GM12873 (cell line): ENCODE measurements around the gene LMAN2L.

ENCODE experiments used
- TF ChIP-seq, protein P1 (sequence below): IDR thresholded peaks from 2 replicates; pipeline ENCODE4 v1.5.1; 2012; ENCODE audit warnings: low read depth, mild to moderate bottlenecking, moderate library complexity, low read length, control low read depth; ENCODE audit not compliant: insufficient read depth; ENCODE audit errors: missing control alignments

Gene LMAN2L

DNA sequence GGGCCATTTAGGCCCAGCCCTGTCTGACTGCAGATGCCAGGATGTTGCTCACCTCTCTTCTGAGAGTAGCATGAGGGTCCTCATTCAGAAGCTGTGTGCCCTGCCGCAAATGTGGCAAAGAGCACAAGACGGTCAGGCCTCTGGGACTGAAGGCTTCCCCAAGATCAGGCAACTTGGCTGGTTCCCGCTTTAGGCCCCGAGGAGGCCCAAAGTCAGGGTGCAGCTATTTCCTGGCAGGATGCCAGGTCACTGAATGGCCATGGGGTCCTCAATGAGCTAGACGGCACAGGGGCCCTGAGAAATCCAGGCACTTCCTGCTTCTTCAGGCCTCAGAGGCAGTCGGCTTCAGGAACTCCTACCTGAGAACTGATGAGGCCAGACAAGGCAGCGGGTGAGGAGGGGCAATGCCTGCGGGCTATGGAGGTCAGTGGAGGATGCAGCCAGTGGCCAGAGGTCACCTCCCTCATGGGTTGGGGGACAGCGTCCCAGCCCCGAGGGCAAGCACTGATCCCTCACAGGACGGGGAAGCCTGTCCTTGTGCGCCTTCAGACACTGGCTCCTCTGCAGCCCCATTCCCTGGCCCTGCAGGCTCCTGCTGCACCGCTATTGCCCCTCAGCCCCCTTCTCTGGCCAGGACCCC, 44.9 kb downstream of the LMAN2L start:
- TF ChIP-seq, protein P1, sequence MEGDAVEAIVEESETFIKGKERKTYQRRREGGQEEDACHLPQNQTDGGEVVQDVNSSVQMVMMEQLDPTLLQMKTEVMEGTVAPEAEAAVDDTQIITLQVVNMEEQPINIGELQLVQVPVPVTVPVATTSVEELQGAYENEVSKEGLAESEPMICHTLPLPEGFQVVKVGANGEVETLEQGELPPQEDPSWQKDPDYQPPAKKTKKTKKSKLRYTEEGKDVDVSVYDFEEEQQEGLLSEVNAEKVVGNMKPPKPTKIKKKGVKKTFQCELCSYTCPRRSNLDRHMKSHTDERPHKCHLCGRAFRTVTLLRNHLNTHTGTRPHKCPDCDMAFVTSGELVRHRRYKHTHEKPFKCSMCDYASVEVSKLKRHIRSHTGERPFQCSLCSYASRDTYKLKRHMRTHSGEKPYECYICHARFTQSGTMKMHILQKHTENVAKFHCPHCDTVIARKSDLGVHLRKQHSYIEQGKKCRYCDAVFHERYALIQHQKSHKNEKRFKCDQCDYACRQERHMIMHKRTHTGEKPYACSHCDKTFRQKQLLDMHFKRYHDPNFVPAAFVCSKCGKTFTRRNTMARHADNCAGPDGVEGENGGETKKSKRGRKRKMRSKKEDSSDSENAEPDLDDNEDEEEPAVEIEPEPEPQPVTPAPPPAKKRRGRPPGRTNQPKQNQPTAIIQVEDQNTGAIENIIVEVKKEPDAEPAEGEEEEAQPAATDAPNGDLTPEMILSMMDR, result no peak

DNA sequence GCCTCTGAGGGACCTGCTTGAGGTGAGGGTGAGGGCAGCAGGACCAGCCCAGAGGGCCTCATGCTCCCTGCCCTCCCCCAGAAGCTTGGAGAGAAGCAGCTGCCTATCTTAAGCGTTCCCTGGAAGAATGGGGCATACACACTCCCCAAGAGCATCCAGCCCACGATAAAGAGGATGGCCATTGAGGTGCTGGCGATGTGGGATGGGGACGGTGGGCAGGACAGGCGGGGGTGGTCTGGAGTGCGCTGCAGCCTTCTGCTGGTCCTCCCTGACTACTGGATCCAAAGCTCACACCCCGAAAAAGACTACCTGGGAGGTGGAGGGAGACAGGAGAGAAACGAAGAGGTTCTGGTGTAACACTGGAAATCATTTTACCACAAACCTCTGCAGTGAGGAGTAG, 45.6 kb downstream of the LMAN2L start:
- TF ChIP-seq, protein P1, result no peak

DNA sequence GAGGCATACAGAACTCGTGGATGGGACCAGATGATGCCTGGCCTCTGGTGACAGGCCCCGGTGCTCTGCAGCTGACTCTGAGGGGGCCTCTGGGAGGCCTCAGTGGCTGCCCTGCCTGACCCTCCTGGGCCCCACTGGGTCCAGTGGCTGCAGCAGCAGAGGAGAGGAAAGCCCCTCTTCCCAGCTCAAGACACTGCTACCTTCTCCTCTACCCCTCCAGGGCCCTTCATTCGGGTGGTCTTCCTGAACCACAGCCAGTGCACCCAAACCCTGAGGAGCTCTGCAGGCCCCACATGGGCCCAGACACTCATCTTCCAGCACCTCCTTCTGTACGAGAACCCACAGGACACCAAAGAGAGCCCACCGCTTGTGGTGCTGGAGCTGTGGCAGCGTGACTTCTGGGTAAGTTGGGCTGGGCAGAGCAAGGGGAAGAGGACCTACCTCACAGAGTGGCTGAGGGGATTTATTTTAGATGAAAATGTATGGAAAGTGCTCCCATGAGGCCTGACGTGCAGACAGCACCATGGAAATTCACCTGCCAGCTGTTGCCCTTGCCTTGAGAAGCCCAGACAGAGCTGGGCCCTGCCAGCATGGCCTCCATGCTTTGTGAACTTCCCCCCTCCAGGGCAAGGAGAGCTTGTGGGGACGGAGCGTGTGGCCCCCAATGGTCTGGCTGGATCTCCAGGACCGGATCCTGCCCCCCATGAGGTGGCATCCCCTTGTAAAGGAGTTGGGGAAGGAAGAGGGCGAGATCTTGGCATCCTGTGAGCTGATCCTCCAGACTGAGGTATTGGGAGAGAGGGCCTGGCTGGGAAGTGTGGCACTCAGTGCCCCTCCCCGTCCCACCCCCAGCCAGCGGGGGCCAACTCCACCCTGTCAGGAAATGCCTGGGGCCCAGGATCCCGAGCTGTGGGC, 46.3 kb downstream of the LMAN2L start:
- TF ChIP-seq, protein P1, result no peak

DNA sequence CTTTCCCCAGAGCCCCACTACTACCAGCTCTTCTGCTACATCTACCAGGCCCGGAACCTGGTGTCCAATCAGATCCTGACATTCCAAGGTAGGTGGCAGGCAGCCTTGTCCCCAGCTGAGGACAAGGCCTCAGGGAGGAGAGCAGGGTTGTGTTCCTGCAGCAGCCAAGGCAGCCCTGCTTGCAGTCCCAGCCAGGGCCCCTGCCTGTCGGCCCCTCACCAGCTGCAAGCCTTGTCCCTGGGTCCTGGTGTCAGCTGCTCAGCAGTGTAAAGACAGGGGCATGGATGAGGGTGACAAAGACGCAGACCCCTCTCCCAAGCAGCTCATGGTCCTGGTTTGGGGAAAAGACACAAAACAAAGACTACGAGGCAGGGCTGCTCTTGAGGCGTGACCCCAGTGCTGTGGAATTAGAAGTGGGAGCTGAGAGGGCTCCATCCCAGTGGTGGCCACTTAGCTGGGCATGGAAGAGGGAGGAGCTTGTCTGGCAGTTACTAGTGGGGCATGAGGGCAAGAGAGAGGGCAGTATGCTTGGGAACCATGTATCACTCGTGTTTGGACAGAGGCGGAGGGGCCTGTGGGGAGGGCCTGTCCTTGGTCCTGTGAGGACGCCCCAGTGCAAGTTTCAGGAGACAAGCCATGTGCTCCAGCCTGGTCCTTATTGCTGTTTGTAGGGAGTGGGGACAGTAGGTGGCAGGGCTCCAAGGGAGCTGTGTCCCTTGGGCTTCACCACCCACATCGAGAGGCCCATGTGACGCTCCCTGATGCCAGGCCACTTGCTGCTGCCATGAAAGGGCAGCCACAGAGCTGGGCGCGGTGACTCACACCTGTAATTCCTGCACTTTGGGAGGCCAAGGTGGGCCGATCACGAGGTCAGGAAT, 47.5 kb downstream of the LMAN2L start:
- TF ChIP-seq, protein P1, result no peak

DNA sequence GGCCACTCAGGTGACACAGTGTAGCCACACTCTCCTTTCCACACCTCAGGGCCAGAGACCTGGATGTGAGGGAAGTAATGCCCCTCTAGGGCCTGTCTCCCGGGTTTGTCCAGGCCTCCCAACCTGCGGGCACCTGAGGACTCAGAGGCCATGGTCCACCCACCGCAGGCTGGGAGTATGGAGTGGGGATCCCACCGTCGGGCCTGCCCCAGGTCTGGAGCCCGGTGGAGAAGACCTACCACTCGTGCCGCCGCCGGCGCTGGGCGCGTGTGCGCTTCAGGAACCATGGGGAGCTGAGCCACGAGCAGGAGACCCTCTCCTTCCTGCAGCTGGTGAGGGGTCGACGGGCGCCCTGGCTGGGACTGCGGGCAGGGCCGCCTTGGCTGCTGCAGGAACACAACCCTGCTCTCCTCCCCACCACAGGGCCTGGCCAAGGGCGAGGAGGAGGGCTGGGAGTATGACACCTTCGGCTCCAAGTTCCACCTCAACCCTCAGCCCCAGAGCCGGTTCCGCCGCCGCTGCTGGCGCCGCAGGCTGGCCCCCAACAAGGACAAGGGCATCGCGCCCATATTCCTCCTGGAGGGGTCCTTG, 48.7 kb downstream of the LMAN2L start:
- TF ChIP-seq, protein P1, result no peak

DNA sequence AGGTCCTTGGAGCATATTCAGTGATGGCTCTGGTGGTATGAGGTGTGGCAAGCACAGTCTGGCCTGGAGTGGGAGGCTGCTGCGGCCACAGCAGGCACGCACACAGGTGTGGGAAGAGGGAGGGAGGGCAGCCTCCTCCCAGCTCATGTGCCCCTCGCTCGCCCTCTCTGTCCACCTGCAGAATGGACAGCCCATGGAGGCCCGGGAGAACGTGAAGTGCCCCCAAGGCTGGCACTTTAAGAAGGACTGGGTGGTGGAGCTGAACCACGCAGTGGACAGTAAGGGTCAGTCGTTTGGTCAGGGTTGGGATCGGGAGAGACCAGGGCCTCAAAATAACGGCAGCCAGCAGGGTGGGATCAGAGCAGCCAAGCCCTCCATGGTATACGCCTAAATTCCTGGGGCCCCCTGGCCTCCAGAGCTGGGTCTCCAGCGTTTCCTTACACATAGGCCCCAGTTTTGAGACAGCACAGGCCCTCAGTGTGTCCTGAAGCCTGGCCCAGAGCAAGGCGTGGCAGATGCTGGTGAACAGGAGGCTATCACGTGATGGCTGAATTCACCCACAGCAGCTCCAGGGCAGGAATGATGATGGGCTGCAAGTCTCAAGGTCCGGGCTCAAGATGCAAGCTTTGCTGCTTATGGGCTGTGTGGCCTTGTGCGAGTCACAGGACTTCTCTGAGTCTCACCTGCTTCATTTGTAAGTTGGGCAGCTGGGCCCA, 49.4 kb downstream of the LMAN2L start:
- TF ChIP-seq, protein P1, result no peak
